Panc1 (cell line): ENCODE data around the gene SWAP70.

Experiments
- POLR2AphosphoS5 ChIP-seq: IDR thresholded peaks from 2 replicates; pipeline ENCODE4 v1.6.1; 2012; ENCODE audit warnings: mild to moderate bottlenecking, low read depth, low read length, moderate library complexity
- SIN3A ChIP-seq: IDR thresholded peaks from 2 replicates; pipeline ENCODE4 v1.6.1; 2012; ENCODE audit warnings: low read depth, mild to moderate bottlenecking, low read length, moderate library complexity, borderline replicate concordance; ENCODE audit not compliant: insufficient read depth
- TCF7L2 ChIP-seq: IDR thresholded peaks from 2 replicates; pipeline ENCODE4 v1.6.1; 2011; ENCODE audit warnings: mild to moderate bottlenecking, low read depth, low read length, inconsistent platforms
- TF ChIP-seq, protein P1 (sequence below): fragments of 450-650 bp; IDR thresholded peaks from 2 replicates; pipeline ENCODE4 v1.5.1; 2017; ENCODE audit warnings: mild to moderate bottlenecking
- TF ChIP-seq, protein P2 (sequence below), 2 experiments: IDR thresholded peaks; 2 replicates each; pipeline ENCODE4 v1.6.1; 2011 to 2012; ENCODE audit warnings: low read depth in 2 of 2, control low read depth in 1 of 2, low read length in 1 of 2, mild to moderate bottlenecking in 1 of 2, moderate library complexity in 1 of 2; ENCODE audit not compliant: insufficient read depth in 1 of 2

DNA sequence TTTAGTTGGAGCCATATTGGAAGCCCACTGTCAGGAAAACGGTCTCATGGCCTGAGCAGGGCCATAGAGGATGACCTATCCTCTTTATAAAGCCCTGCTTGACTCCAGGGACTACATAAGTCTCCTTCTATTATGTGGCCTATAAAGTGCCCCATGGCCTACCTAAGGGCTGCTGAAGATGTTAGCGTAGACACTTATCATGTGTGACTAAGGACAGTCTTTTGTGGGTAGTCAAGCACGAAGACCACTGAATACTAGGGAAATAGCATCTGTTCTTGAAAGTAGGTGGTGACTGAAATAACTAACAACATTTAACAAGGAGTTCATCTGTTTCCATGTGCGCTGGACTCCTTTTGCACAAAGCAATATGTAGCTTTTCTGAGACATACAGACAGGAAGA lies 117.1 kb downstream of the SWAP70 start:
- TF ChIP-seq, protein P1, sequence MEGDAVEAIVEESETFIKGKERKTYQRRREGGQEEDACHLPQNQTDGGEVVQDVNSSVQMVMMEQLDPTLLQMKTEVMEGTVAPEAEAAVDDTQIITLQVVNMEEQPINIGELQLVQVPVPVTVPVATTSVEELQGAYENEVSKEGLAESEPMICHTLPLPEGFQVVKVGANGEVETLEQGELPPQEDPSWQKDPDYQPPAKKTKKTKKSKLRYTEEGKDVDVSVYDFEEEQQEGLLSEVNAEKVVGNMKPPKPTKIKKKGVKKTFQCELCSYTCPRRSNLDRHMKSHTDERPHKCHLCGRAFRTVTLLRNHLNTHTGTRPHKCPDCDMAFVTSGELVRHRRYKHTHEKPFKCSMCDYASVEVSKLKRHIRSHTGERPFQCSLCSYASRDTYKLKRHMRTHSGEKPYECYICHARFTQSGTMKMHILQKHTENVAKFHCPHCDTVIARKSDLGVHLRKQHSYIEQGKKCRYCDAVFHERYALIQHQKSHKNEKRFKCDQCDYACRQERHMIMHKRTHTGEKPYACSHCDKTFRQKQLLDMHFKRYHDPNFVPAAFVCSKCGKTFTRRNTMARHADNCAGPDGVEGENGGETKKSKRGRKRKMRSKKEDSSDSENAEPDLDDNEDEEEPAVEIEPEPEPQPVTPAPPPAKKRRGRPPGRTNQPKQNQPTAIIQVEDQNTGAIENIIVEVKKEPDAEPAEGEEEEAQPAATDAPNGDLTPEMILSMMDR: no peak
- TF ChIP-seq TCF7L2 (no peak), POLR2AphosphoS5 (no peak), SIN3A (no peak)
- TF ChIP-seq, protein P2, sequence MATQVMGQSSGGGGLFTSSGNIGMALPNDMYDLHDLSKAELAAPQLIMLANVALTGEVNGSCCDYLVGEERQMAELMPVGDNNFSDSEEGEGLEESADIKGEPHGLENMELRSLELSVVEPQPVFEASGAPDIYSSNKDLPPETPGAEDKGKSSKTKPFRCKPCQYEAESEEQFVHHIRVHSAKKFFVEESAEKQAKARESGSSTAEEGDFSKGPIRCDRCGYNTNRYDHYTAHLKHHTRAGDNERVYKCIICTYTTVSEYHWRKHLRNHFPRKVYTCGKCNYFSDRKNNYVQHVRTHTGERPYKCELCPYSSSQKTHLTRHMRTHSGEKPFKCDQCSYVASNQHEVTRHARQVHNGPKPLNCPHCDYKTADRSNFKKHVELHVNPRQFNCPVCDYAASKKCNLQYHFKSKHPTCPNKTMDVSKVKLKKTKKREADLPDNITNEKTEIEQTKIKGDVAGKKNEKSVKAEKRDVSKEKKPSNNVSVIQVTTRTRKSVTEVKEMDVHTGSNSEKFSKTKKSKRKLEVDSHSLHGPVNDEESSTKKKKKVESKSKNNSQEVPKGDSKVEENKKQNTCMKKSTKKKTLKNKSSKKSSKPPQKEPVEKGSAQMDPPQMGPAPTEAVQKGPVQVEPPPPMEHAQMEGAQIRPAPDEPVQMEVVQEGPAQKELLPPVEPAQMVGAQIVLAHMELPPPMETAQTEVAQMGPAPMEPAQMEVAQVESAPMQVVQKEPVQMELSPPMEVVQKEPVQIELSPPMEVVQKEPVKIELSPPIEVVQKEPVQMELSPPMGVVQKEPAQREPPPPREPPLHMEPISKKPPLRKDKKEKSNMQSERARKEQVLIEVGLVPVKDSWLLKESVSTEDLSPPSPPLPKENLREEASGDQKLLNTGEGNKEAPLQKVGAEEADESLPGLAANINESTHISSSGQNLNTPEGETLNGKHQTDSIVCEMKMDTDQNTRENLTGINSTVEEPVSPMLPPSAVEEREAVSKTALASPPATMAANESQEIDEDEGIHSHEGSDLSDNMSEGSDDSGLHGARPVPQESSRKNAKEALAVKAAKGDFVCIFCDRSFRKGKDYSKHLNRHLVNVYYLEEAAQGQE (IDR thresholded peaks at IDR 0.05; ENCODE audit: insufficient read depth in 1 of 2, low read depth in 2 of 2, low read length in 1 of 2): no peak
